H1 (cell line): ENCODE data around the gene CCT6B. TPM values are rescaled to one million over a fixed set of nuclear protein-coding genes. Genes with fewer than 3 reads are reported as not detected.

Source experiments
- HDAC2 ChIP-seq, 2 experiments: fragments of 300-600 bp in 1 of 2; sonication (generic) in 1 of 2; IDR thresholded peaks; 2 replicates each; pipeline ENCODE4 v1.6.1; 2011 to 2012; ENCODE audit warnings: low read depth in 2 of 2, low read length in 2 of 2, mild to moderate bottlenecking in 2 of 2, moderate library complexity in 2 of 2, borderline replicate concordance in 1 of 2, inconsistent platforms in 1 of 2
- SIRT6 ChIP-seq: IDR thresholded peaks from one replicate; pipeline ENCODE4 v1.7.1; 2012; ENCODE audit warnings: low read length, inconsistent platforms
- polyA plus RNA-seq, 7 experiments: library from polyadenylated mRNA; depleted of rRNA in 3 of 7; stranded (reverse) in 5 of 7; unstranded in 2 of 7; fragments of >200 nt in 5 of 7; fragments of 200-250 nt in 2 of 7; gene quantifications; 1 replicate in 5 of 7; 2 replicates in 1 of 7; 4 replicates in 1 of 7; pipeline versions ENCODE4 v1.2.1 to v1.2.3, GENCODE V29; 2011 to 2013; ENCODE audit warnings: missing spikeins in 2 of 7, mixed read lengths in 2 of 7
- total RNA-seq: library from RNA; stranded (reverse); fragmentation: NEBNext Ultra II Directional; extraction: Animal tissue kit (Norgen Biotek cat#: 25700); gene quantifications from 2 replicates; pipeline ENCODE4 v1.2.1, GENCODE V29; 2021

Gene CCT6B
- total and polyA plus RNA-seq, 2 of the 8 experiments (the other 6 are each of a cell fraction or from before 2014, with no cell fraction given) = 0.67 to 1.3 TPM

GRCh38 chr17:34997355-34997862 lies 36.1 kb upstream of the CCT6B start (continued):
- TF ChIP-seq HDAC2 (IDR thresholded peaks at IDR 0.05; ENCODE audit: borderline replicate concordance in 1 of 2, low read depth in 2 of 2, low read length in 2 of 2) (no peak), SIRT6 (no peak)
